Panc1 (cell line): ENCODE data around the gene GREB1. TPM values are rescaled to one million over a fixed set of nuclear protein-coding genes. Genes with fewer than 3 reads are reported as not detected.

ENCODE experiments used
- ATAC-seq: fragments of 200-7000 bp; cut with Tn5 transposase; 2 replicates; pipeline ENCODE4 v1.9.1; 2020; ENCODE audit warnings: mild to moderate bottlenecking, moderate library complexity
- BruUV-seq: library from RNA; stranded (reverse); fragments of 400-500 nt; replicated peaks from 2 replicates; lab custom pipeline; 2021; lab: Mats Ljungman, UMichigan
- CTCF ChIA-PET: fragments of 300-600 bp; sonication (Branson Sonifier 250); formaldehyde crosslinking; loops from one replicate; lab custom pipeline; 2022; ENCODE audit warnings: antibody characterized with exemption; lab: Charles Lee
- POLR2A ChIA-PET: fragments of 300-600 bp; sonication (Branson Sonifier 250); formaldehyde crosslinking; loops from one replicate; lab custom pipeline; 2022; ENCODE audit warnings: antibody characterized with exemption; lab: Charles Lee
- DNase-seq: peaks from one replicate; pipeline ENCODE4 v3.0.0-alpha.2; 2010; ENCODE audit warnings: low read depth, low spot score
- H3K27ac ChIP-seq: 2 replicates; pipeline ENCODE4 v1.5.1; 2011; ENCODE audit warnings: mild to moderate bottlenecking, low read length, inconsistent platforms
- H3K27me3 ChIP-seq: fragments of 200-500 bp; sonication (Bioruptor generic); 2 replicates; pipeline ENCODE4 v1.6.0; 2014; ENCODE audit warnings: low read length, inconsistent platforms; ENCODE audit not compliant: control insufficient read depth, insufficient read depth
- H3K36me3 ChIP-seq: fragments of 200-500 bp; sonication (Bioruptor generic); 2 replicates; pipeline ENCODE4 v1.5.1; 2014; ENCODE audit warnings: inconsistent platforms, mild to moderate bottlenecking, low read length, moderate library complexity; ENCODE audit not compliant: control insufficient read depth, insufficient read depth
- H3K4me1 ChIP-seq: 2 replicates; pipeline ENCODE4 v1.5.1; 2011; ENCODE audit warnings: inconsistent platforms, mild to moderate bottlenecking, low read length, moderate library complexity; ENCODE audit not compliant: control insufficient read depth, insufficient read depth
- H3K4me3 ChIP-seq, 2 experiments: 2 replicates each; pipeline ENCODE4 v1.5.1; 2011 to 2012; ENCODE audit warnings: low read depth in 2 of 2, low read length in 2 of 2, mild to moderate bottlenecking in 2 of 2, inconsistent platforms in 1 of 2, moderate library complexity in 1 of 2
- H3K9me3 ChIP-seq: fragments of 200-500 bp; sonication (Bioruptor generic); 2 replicates; pipeline ENCODE4 v1.5.1; 2014; ENCODE audit warnings: low read depth, mild to moderate bottlenecking, inconsistent platforms, low read length, moderate library complexity; ENCODE audit not compliant: control insufficient read depth, insufficient read depth
- POLR2AphosphoS5 ChIP-seq: IDR thresholded peaks from 2 replicates; pipeline ENCODE4 v1.6.1; 2012; ENCODE audit warnings: mild to moderate bottlenecking, low read depth, low read length, moderate library complexity
- REST ChIP-seq, 2 experiments: IDR thresholded peaks; 2 replicates each; pipeline ENCODE4 v1.6.1; 2011 to 2012; ENCODE audit warnings: low read depth in 2 of 2, control low read depth in 1 of 2, low read length in 1 of 2, mild to moderate bottlenecking in 1 of 2, moderate library complexity in 1 of 2; ENCODE audit not compliant: insufficient read depth in 1 of 2
- SIN3A ChIP-seq: IDR thresholded peaks from 2 replicates; pipeline ENCODE4 v1.6.1; 2012; ENCODE audit warnings: low read depth, mild to moderate bottlenecking, low read length, moderate library complexity, borderline replicate concordance; ENCODE audit not compliant: insufficient read depth
- TCF7L2 ChIP-seq: IDR thresholded peaks from 2 replicates; pipeline ENCODE4 v1.6.1; 2011; ENCODE audit warnings: mild to moderate bottlenecking, low read depth, low read length, inconsistent platforms
- in situ Hi-C: cut with HindIII; loops from 2 replicates; pipeline ENCODE4 v1.10.0; 2016; ENCODE audit warnings: low sequenced_read_pairs, low pct_unique_long_range_greater_than_20kb
- intact Hi-C: fragments of 100-400 bp; cut with micrococcal nuclease; formaldehyde crosslinking; loops from one replicate; pipeline ENCODE4 v1.10.0; 2022; ENCODE audit not compliant: unreplicated experiment
- total RNA-seq: library from RNA; stranded (reverse); gene quantifications from one replicate; pipeline ENCODE4 v1.2.1, GENCODE V29; 2021; ENCODE audit not compliant: unreplicated experiment
- TF ChIP-seq, protein P1 (sequence below): fragments of 450-650 bp; IDR thresholded peaks from 2 replicates; pipeline ENCODE4 v1.5.1; 2017; ENCODE audit warnings: mild to moderate bottlenecking

GREB1 gene
- total RNA-seq, 1 experiment from 2014 or later = 0.90 TPM

DNA sequence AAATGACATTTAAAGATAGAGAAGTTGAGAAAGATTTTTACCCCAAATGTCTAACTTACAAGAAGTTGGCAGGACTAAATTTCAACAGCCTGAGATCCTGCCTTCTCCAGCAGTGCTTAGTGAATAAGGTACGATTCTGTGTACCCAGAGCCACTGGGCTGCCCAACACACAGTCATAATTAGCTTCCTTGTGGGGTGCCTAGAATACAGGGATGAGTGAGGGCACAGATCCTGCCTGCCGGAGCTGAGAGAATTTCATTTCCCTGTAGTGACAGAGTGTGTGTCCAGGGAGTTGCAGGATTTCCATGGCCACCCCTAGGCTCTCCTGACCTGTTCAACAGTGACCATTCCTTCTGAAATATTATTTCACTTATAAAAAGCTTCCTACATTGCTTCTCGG is 27.0 kb downstream of the GREB1 start:
- Histone ChIP-seq H3K36me3 (no peaks in the 10 kb centered on the region), H3K4me1 (no peaks in the 10 kb centered on the region), H3K27ac (no peak overlapping the region), H3K27me3 (peaks cover 5% of the 10 kb centered on the region), H3K4me3 (no peak overlapping the region), H3K9me3 (no peaks in the 10 kb centered on the region)
- CTCF ChIA-PET = no interaction called here
- TF ChIP-seq REST (IDR thresholded peaks at IDR 0.05; ENCODE audit: insufficient read depth in 1 of 2, low read depth in 2 of 2, low read length in 1 of 2) (no peak), SIN3A (no peak), POLR2AphosphoS5 (no peak), TCF7L2 (no peak)
- TF ChIP-seq, protein P1, sequence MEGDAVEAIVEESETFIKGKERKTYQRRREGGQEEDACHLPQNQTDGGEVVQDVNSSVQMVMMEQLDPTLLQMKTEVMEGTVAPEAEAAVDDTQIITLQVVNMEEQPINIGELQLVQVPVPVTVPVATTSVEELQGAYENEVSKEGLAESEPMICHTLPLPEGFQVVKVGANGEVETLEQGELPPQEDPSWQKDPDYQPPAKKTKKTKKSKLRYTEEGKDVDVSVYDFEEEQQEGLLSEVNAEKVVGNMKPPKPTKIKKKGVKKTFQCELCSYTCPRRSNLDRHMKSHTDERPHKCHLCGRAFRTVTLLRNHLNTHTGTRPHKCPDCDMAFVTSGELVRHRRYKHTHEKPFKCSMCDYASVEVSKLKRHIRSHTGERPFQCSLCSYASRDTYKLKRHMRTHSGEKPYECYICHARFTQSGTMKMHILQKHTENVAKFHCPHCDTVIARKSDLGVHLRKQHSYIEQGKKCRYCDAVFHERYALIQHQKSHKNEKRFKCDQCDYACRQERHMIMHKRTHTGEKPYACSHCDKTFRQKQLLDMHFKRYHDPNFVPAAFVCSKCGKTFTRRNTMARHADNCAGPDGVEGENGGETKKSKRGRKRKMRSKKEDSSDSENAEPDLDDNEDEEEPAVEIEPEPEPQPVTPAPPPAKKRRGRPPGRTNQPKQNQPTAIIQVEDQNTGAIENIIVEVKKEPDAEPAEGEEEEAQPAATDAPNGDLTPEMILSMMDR = no peak
- POLR2A ChIA-PET = no interaction called here
- DNase-seq (no peak), ATAC-seq (no peak)
- no TSS peak for BruUV-seq
- in situ Hi-C loops (no loop called here), intact Hi-C loops (no loop called here)

DNA sequence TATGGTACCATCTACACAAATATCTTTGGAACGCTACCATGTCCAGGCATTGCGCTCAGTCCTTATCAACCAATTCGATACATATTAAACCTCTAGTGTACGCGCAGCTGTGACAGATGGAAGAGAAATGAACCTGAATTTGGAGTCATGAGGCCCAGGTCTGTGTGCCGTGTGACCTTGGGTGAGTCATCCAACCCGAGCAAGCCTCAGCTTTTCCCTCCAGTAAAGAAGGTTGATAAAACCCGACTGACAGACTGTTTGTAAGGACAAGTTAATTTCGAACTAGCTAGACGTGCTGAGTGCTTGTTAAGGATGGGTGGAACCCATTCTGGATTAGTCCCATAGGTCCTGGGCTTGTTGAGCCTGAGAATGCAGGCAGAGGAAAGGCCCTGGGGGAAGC is 28.2 kb downstream of the GREB1 start:
- Histone ChIP-seq H3K9me3 (no peaks in the 10 kb centered on the region), H3K4me1 (no peaks in the 10 kb centered on the region), H3K4me3 (no peak overlapping the region), H3K27ac (no peak overlapping the region), H3K36me3 (no peaks in the 10 kb centered on the region), H3K27me3 (peaks cover under 1% of the 10 kb centered on the region; the same call in 1 of the 2 replicates)
- intact Hi-C loops = no loop called here
- no TSS peak for BruUV-seq
- no peak for TF ChIP-seq REST (IDR thresholded peaks at IDR 0.05; ENCODE audit: insufficient read depth in 1 of 2, low read depth in 2 of 2, low read length in 1 of 2)
- TF ChIP-seq, protein P1 = no peak
- no peak for TF ChIP-seq POLR2AphosphoS5
- no peak for TF ChIP-seq TCF7L2
- no peak for TF ChIP-seq SIN3A
- in situ Hi-C loops = no loop called here
- DNase-seq (no peak), ATAC-seq (no peak)
- POLR2A ChIA-PET = no interaction called here
- CTCF ChIA-PET = no interaction called here
